Gastroesophageal sphincter (tissue), 4 donors: ENCODE measurements around the gene GRIK2. TPM values are rescaled to one million over a fixed set of nuclear protein-coding genes. Genes with fewer than 3 reads are reported as not detected.

Experiments used
- ATAC-seq: fragments of 150-250 bp; one replicate; pipeline ENCODE4 v1.9.1; 2016; ENCODE audit warnings: mild to moderate bottlenecking, moderate library complexity
- H3K27ac ChIP-seq, 4 donors: fragments of 200-600 bp; sonication (generic) in 3 of 4; 1 replicate in 3 of 4; 2 replicates in 1 of 4; pipeline ENCODE4 v1.5.1; 2016 to 2019
- H3K27me3 ChIP-seq: fragments of 200-600 bp; sonication (generic); one replicate; pipeline ENCODE4 v1.5.1; 2019
- H3K36me3 ChIP-seq, 2 donors: fragments of 200-600 bp; sonication (generic); one replicate each; pipeline ENCODE4 v1.5.1; 2019; ENCODE audit warnings: control low read depth in 1 of 2
- H3K4me1 ChIP-seq, 3 donors: fragments of 200-600 bp; sonication (generic); 1 replicate in 2 of 3; 2 replicates in 1 of 3; pipeline ENCODE4 v1.5.1; 2016 to 2019; ENCODE audit warnings: control low read depth in 2 of 3
- H3K4me3 ChIP-seq, 2 donors: fragments of 200-600 bp; sonication (generic); one replicate each; pipeline ENCODE4 v1.5.1; 2019; ENCODE audit warnings: mild to moderate bottlenecking in 1 of 2, moderate library complexity in 1 of 2
- H3K9me3 ChIP-seq, 3 donors: fragments of 200-600 bp; sonication (generic); one replicate each; pipeline ENCODE4 v1.5.1; 2017 to 2019; ENCODE audit warnings: control low read depth in 2 of 3
- CTCF ChIP-seq, 4 experiments: fragments of 200-600 bp in 2 of 4; fragments of 450-650 bp in 2 of 4; sonication (generic) in 1 of 4; IDR thresholded peaks; one replicate each; pipeline ENCODE4 v1.5.1; 2017 to 2019; ENCODE audit warnings: antibody characterized with exemption in 4 of 4, mild to moderate bottlenecking in 2 of 4, moderate library complexity in 2 of 4
- EP300 ChIP-seq: sonication (generic); formaldehyde crosslinking; IDR thresholded peaks from one replicate; pipeline ENCODE4 v1.6.1; 2017; ENCODE audit warnings: antibody characterized with exemption, mild to moderate bottlenecking
- POLR2A ChIP-seq, 2 donors: fragments of 450-650 bp; IDR thresholded peaks; one replicate each; pipeline ENCODE4 v1.6.1; 2017; ENCODE audit warnings: antibody characterized with exemption in 2 of 2, mild to moderate bottlenecking in 2 of 2, moderate library complexity in 1 of 2
- POLR2AphosphoS5 ChIP-seq: sonication (generic); formaldehyde crosslinking; IDR thresholded peaks from one replicate; pipeline ENCODE4 v1.6.1; 2017; ENCODE audit warnings: antibody characterized with exemption
- WGBS, 2 donors: methylation state at CpG; one replicate each; pipeline ENCODE4 v1.1.5; 2018; ENCODE audit warnings: low coverage in 1 of 2; 5-methylcytosine and 5-hydroxymethylcytosine counted together
- total RNA-seq, 4 donors: library from RNA; depleted of rRNA; stranded (reverse); fragments of >200 nt; gene quantifications; one replicate each; pipeline ENCODE4 v1.1.0, GENCODE V29; 2016

Gene GRIK2
- total RNA-seq, 4 donors from 2014 or later: 0.82 to 2.2 (median 1.0) TPM

DNA sequence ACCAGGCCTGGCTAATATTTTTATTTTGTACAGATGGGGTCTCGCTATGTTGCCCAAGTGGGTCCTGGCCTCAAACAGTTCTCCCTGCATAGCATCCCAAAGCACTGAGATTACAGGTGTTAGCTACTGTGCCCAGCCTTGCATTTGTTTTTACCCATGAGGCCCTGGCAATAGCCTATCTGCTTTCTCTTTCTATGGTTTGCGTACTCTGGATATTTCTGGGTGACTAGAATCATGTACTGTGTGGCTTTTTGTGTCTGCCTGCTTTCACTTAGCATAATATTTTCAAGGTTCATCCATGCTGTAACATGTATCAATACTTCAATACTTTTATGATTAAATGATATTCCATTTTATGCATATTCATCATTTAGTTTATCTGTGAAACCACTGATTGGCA lies 451.7 kb downstream of the GRIK2 start:
- H3K9me3 ChIP-seq: no peaks in the 10 kb centered on the region
- H3K4me3 ChIP-seq: no peak overlapping the region
- WGBS, 2 donors: 29 to 50% methylated on average over 2 of the region's 2 CpGs
- no peak for TF ChIP-seq POLR2AphosphoS5
- H3K36me3 ChIP-seq: no peaks in the 10 kb centered on the region
- no peaks in the 10 kb centered on the region for H3K27me3 ChIP-seq
- H3K4me1 ChIP-seq: no peaks in the 10 kb centered on the region
- no peak for ATAC-seq
- no peak overlapping the region for H3K27ac ChIP-seq

- ATAC-seq: no peak
- TF ChIP-seq POLR2A (IDR thresholded peaks at IDR 0.05): no peak
- TF ChIP-seq POLR2AphosphoS5: no peak
- TF ChIP-seq EP300: no peak
- TF ChIP-seq CTCF (IDR thresholded peaks at IDR 0.05): no peak
- 86 to 92% methylated on average over 1 of the region's 1 CpG for WGBS, 2 donors
- H3K36me3 ChIP-seq: no peaks in the 10 kb centered on the region
- no peak overlapping the region for H3K4me3 ChIP-seq
- no peak overlapping the region for H3K27ac ChIP-seq
- H3K9me3 ChIP-seq: no peaks in the 10 kb centered on the region
- H3K27me3 ChIP-seq: no peaks in the 10 kb centered on the region
- H3K4me1 ChIP-seq: no peaks in the 10 kb centered on the region
These were observed 452.1 kb downstream of the GRIK2 start for GRCh38 chr6:101845621-101846020.

DNA sequence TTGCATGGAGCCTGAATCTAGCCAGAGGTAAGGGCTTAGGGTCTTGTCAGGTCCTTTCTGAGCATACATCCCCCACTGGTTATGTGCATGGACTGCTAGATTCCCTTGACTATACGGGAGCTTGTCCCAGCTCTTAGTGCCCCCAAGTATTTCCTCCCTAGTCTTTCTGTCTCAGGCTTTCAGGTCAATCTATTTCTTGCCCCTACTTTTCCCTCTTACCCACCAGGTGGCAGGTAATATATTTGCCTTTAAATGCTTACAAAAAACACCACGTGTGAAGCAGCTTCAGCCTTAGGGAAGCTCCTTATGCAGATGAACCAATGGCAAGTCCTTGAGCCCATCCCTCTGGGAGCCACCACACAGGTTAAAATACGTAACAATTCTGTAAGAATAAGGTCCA lies 454.2 kb downstream of the GRIK2 start:
- Histone ChIP-seq H3K9me3 (no peaks in the 10 kb centered on the region), H3K27ac (no peak overlapping the region), H3K4me3 (no peak overlapping the region), H3K36me3 (no peaks in the 10 kb centered on the region), H3K4me1 (no peaks in the 10 kb centered on the region), H3K27me3 (no peaks in the 10 kb centered on the region)
- TF ChIP-seq POLR2AphosphoS5: no peak
- TF ChIP-seq CTCF (IDR thresholded peaks at IDR 0.05): no peak
- TF ChIP-seq EP300: no peak
- TF ChIP-seq POLR2A (IDR thresholded peaks at IDR 0.05): no peak
- 43 to 54% methylated on average over 3 of the region's 3 CpGs for WGBS, 2 donors
- ATAC-seq: no peak

GRCh38 chr6:101851911-101852310 lies 458.4 kb downstream of the GRIK2 start:
- ATAC-seq: no peak
- WGBS, 2 donors: 71 to 82% methylated on average over 1 of the region's 1 CpG
- no peaks in the 10 kb centered on the region for H3K9me3 ChIP-seq
- no peak for TF ChIP-seq EP300
- TF ChIP-seq POLR2A (IDR thresholded peaks at IDR 0.05): no peak
- no peak for TF ChIP-seq CTCF (IDR thresholded peaks at IDR 0.05)
- no peak for TF ChIP-seq POLR2AphosphoS5
- no peaks in the 10 kb centered on the region for H3K27me3 ChIP-seq
- no peak overlapping the region for H3K27ac ChIP-seq
- no peak overlapping the region for H3K4me3 ChIP-seq
- no peaks in the 10 kb centered on the region for H3K4me1 ChIP-seq
- no peaks in the 10 kb centered on the region for H3K36me3 ChIP-seq

GRCh38 chr6:101853231-101854085 lies 459.9 kb downstream of the GRIK2 start:
- TF ChIP-seq CTCF (IDR thresholded peaks at IDR 0.05) (no peak), POLR2A (IDR thresholded peaks at IDR 0.05) (no peak), POLR2AphosphoS5 (no peak), EP300 (no peak)
- Histone ChIP-seq H3K4me1 (no peaks in the 10 kb centered on the region), H3K9me3 (no peaks in the 10 kb centered on the region), H3K4me3 (no peak overlapping the region), H3K36me3 (no peaks in the 10 kb centered on the region), H3K27ac (no peak overlapping the region), H3K27me3 (no peaks in the 10 kb centered on the region)
- no peak for ATAC-seq
- 63 to 77% methylated on average over 2 to 3 of the region's 3 CpGs for WGBS, 2 donors
